WTC11 (cell line): Measurements from ENCODE around the gene NRP2. TPM values are rescaled to one million over a fixed set of nuclear protein-coding genes. Genes with fewer than 3 reads are reported as not detected.

Source experiments
- ATAC-seq: fragments of 200-7000 bp; cut with Tn5 transposase; 2 replicates; pipeline ENCODE4 v1.10.0; 2021; ENCODE audit warnings: mild to moderate bottlenecking, moderate library complexity
- CTCF ChIA-PET: fragments of 300-600 bp; sonication (Branson Sonifier 250); formaldehyde crosslinking; loops from one replicate; lab custom pipeline; 2021; ENCODE audit warnings: antibody characterized with exemption; lab: Charles Lee
- POLR2A ChIA-PET: fragments of 350-600 bp; sonication (Branson Sonifier 250); formaldehyde crosslinking; loops from one replicate; lab custom pipeline; 2021; ENCODE audit warnings: antibody characterized with exemption; lab: Charles Lee
- DNase-seq: peaks from one replicate; pipeline ENCODE4 v3.0.0; 2021; ENCODE audit warnings: low spot score
- H3K27ac Mint-ChIP-seq: 2 replicates; pipeline ENCODE4 v1.8.0; 2021; ENCODE audit warnings: mixed read lengths
- H3K27me3 Mint-ChIP-seq: 2 replicates; pipeline ENCODE4 v1.8.0; 2021; ENCODE audit warnings: low read depth, mild to moderate bottlenecking, moderate library complexity, mixed read lengths
- H3K36me3 Mint-ChIP-seq: 2 replicates; pipeline ENCODE4 v1.8.0; 2021; ENCODE audit warnings: mixed read lengths
- H3K4me1 Mint-ChIP-seq: 2 replicates; pipeline ENCODE4 v1.8.0; 2022; ENCODE audit warnings: mixed read lengths
- H3K4me3 Mint-ChIP-seq: 2 replicates; pipeline ENCODE4 v1.8.0; 2021; ENCODE audit warnings: mild to moderate bottlenecking, moderate library complexity, mixed read lengths
- H3K9me3 Mint-ChIP-seq: 2 replicates; pipeline ENCODE4 v1.8.0; 2021; ENCODE audit warnings: mixed read lengths
- CREM ChIP-seq: sonication (generic); formaldehyde crosslinking; IDR thresholded peaks from 2 replicates; pipeline ENCODE4 v1.8.1; 2022; ENCODE audit warnings: mild to moderate bottlenecking, missing genetic modification reagents, moderate library complexity
- E2F5 ChIP-seq: sonication (generic); formaldehyde crosslinking; IDR thresholded peaks from 2 replicates; pipeline ENCODE4 v1.8.1; 2022; ENCODE audit warnings: mild to moderate bottlenecking, moderate library complexity, missing genetic modification reagents
- GABPB1 ChIP-seq: sonication (generic); formaldehyde crosslinking; IDR thresholded peaks from 2 replicates; pipeline ENCODE4 v1.8.1; 2023; ENCODE audit warnings: mild to moderate bottlenecking, missing genetic modification reagents
- HMGA2 ChIP-seq: fragments of 250-450 bp; sonication (Bioruptor Pico); IDR thresholded peaks from 2 replicates; pipeline ENCODE4 v1.4.0; 2021; ENCODE audit warnings: mild to moderate bottlenecking, moderate library complexity
- IRF2 ChIP-seq: sonication (generic); formaldehyde crosslinking; IDR thresholded peaks from 2 replicates; pipeline ENCODE4 v1.8.0; 2022; ENCODE audit warnings: low read depth, missing genetic modification reagents, borderline replicate concordance
- NFATC4 ChIP-seq: fragments of 250-450 bp; sonication (Bioruptor Pico); IDR thresholded peaks from 2 replicates; pipeline ENCODE4 v1.9.0; 2021; ENCODE audit warnings: mild to moderate bottlenecking
- NFYB ChIP-seq: sonication (generic); formaldehyde crosslinking; conservative IDR thresholded peaks from 2 replicates; pipeline ENCODE4 v1.8.0; 2022; ENCODE audit warnings: low read depth, missing genetic modification reagents
- PREB ChIP-seq: sonication (generic); formaldehyde crosslinking; IDR thresholded peaks from 2 replicates; pipeline ENCODE4 v1.8.1; 2022; ENCODE audit warnings: mild to moderate bottlenecking, missing genetic modification reagents, moderate library complexity, borderline replicate concordance
- TCF7 ChIP-seq: sonication (generic); formaldehyde crosslinking; IDR thresholded peaks from 2 replicates; pipeline ENCODE4 v1.8.0; 2022; ENCODE audit warnings: mild to moderate bottlenecking, low read depth, missing genetic modification reagents, moderate library complexity
- TEAD1 ChIP-seq: sonication (generic); formaldehyde crosslinking; IDR thresholded peaks from 2 replicates; pipeline ENCODE4 v1.8.0; 2022; ENCODE audit warnings: mild to moderate bottlenecking, missing genetic modification reagents
- ZNF219 ChIP-seq: sonication (generic); formaldehyde crosslinking; IDR thresholded peaks from 2 replicates; pipeline ENCODE4 v1.8.0; 2023; ENCODE audit warnings: missing genetic modification reagents, mild to moderate bottlenecking, borderline replicate concordance
- ZSCAN18 ChIP-seq: fragments of 250-450 bp; sonication (Bioruptor Pico); IDR thresholded peaks from 2 replicates; pipeline ENCODE4 v2.1.2; 2022; ENCODE audit warnings: mild to moderate bottlenecking, moderate library complexity
- total RNA-seq: library from RNA; stranded (reverse); gene quantifications from 3 replicates; pipeline ENCODE4 v1.2.3, GENCODE V29; 2021
- TF ChIP-seq, protein P1 (sequence below): sonication (generic); formaldehyde crosslinking; IDR thresholded peaks from 2 replicates; pipeline ENCODE4 v1.8.0; 2022; ENCODE audit warnings: mild to moderate bottlenecking, missing genetic modification reagents
- TF ChIP-seq, protein P2 (sequence below): sonication (generic); formaldehyde crosslinking; IDR thresholded peaks from 2 replicates; pipeline ENCODE4 v1.8.1; 2023; ENCODE audit warnings: mild to moderate bottlenecking, missing genetic modification reagents, moderate library complexity
- TF ChIP-seq, protein P3 (sequence below): sonication (generic); formaldehyde crosslinking; IDR thresholded peaks from 2 replicates; pipeline ENCODE4 v1.8.0; 2022; ENCODE audit warnings: mild to moderate bottlenecking, missing genetic modification reagents
- TF ChIP-seq, protein P4 (sequence below): fragments of 250-450 bp; sonication (Bioruptor Pico); IDR thresholded peaks from 2 replicates; pipeline ENCODE4 v1.9.0; 2021; ENCODE audit warnings: mild to moderate bottlenecking, borderline replicate concordance

NRP2 gene
- total RNA-seq, 1 experiment from 2014 or later, result 41.0 TPM

DNA sequence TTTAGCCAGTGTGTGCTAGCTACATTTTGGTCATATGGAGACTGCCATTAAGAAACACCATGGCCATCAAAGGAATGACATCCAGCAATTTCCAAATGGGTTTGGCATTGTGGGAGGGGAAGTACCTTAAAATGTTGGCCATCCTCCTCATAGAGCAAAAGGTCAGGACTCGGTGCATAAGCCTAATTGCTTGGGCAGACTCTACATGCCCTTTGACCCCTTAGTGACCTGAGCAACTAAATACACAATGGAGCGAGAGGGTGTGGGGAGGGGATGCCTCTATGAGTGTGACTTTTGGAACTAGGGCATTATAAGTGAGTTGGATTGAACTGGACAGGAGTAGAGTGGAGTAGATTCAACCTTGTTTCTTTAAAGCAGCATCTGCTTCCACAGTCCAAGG, 44.9 kb downstream of the NRP2 start:
- TF ChIP-seq ZNF219 (no peak), PREB (CRISPR knock-in tag) (no peak), TCF7 (CRISPR knock-in tag) (no peak), TEAD1 (CRISPR knock-in tag) (no peak), NFYB (CRISPR knock-in tag) (no peak), GABPB1 (no peak), CREM (CRISPR knock-in tag) (no peak), IRF2 (CRISPR knock-in tag) (no peak), E2F5 (CRISPR knock-in tag) (no peak), ZSCAN18 (CRISPR knock-in tag) (no peak), HMGA2 (CRISPR knock-in tag) (no peak), NFATC4 (no peak)
- TF ChIP-seq, protein P1, sequence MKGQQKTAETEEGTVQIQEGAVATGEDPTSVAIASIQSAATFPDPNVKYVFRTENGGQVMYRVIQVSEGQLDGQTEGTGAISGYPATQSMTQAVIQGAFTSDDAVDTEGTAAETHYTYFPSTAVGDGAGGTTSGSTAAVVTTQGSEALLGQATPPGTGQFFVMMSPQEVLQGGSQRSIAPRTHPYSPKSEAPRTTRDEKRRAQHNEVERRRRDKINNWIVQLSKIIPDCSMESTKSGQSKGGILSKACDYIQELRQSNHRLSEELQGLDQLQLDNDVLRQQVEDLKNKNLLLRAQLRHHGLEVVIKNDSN (CRISPR knock-in tag), result no peak
- TF ChIP-seq, protein P2, sequence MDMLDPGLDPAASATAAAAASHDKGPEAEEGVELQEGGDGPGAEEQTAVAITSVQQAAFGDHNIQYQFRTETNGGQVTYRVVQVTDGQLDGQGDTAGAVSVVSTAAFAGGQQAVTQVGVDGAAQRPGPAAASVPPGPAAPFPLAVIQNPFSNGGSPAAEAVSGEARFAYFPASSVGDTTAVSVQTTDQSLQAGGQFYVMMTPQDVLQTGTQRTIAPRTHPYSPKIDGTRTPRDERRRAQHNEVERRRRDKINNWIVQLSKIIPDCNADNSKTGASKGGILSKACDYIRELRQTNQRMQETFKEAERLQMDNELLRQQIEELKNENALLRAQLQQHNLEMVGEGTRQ (CRISPR knock-in tag), result no peak
- TF ChIP-seq, protein P3, sequence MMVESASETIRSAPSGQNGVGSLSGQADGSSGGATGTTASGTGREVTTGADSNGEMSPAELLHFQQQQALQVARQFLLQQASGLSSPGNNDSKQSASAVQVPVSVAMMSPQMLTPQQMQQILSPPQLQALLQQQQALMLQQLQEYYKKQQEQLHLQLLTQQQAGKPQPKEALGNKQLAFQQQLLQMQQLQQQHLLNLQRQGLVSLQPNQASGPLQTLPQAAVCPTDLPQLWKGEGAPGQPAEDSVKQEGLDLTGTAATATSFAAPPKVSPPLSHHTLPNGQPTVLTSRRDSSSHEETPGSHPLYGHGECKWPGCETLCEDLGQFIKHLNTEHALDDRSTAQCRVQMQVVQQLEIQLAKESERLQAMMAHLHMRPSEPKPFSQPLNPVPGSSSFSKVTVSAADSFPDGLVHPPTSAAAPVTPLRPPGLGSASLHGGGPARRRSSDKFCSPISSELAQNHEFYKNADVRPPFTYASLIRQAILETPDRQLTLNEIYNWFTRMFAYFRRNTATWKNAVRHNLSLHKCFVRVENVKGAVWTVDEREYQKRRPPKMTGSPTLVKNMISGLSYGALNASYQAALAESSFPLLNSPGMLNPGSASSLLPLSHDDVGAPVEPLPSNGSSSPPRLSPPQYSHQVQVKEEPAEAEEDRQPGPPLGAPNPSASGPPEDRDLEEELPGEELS (CRISPR knock-in tag), result no peak
- TF ChIP-seq, protein P4, sequence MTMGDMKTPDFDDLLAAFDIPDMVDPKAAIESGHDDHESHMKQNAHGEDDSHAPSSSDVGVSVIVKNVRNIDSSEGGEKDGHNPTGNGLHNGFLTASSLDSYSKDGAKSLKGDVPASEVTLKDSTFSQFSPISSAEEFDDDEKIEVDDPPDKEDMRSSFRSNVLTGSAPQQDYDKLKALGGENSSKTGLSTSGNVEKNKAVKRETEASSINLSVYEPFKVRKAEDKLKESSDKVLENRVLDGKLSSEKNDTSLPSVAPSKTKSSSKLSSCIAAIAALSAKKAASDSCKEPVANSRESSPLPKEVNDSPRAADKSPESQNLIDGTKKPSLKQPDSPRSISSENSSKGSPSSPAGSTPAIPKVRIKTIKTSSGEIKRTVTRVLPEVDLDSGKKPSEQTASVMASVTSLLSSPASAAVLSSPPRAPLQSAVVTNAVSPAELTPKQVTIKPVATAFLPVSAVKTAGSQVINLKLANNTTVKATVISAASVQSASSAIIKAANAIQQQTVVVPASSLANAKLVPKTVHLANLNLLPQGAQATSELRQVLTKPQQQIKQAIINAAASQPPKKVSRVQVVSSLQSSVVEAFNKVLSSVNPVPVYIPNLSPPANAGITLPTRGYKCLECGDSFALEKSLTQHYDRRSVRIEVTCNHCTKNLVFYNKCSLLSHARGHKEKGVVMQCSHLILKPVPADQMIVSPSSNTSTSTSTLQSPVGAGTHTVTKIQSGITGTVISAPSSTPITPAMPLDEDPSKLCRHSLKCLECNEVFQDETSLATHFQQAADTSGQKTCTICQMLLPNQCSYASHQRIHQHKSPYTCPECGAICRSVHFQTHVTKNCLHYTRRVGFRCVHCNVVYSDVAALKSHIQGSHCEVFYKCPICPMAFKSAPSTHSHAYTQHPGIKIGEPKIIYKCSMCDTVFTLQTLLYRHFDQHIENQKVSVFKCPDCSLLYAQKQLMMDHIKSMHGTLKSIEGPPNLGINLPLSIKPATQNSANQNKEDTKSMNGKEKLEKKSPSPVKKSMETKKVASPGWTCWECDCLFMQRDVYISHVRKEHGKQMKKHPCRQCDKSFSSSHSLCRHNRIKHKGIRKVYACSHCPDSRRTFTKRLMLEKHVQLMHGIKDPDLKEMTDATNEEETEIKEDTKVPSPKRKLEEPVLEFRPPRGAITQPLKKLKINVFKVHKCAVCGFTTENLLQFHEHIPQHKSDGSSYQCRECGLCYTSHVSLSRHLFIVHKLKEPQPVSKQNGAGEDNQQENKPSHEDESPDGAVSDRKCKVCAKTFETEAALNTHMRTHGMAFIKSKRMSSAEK (CRISPR knock-in tag), result no peak
- TF ChIP-seq, all 79 proteins: peak for 0
- DNase-seq (no peak), ATAC-seq (no peak)
- Mint-ChIP-seq H3K36me3 (peaks cover 34% of the 10 kb centered on the region), H3K9me3 (no peaks in the 10 kb centered on the region), H3K4me3 (no peak overlapping the region), H3K4me1 (peaks cover 33% of the 10 kb centered on the region), H3K27me3 (no peaks in the 10 kb centered on the region), H3K27ac (no peak overlapping the region)
- POLR2A ChIA-PET, result no interaction called here
- CTCF ChIA-PET, result no interaction called here
